ENCODE results near the gene SLC16A2. TPM values are rescaled to one million over a fixed set of nuclear protein-coding genes. Genes with fewer than 3 reads are reported as not detected.

SLC16A2 gene
- total RNA-seq, 2 donors from 2014 or later, result 2.9 to 7.3 TPM

GRCh38 chrX:74523870-74524735 lies 102.8 kb downstream of the SLC16A2 start:
- no peak overlapping the region for H3K27ac ChIP-seq
- WGBS, 2 donors, result 92 to 95% methylated on average over 7 of the region's 13 CpGs
- DNase-seq (no peak), ATAC-seq (no peak)
- H3K4me3 ChIP-seq, result no peak overlapping the region
- TF ChIP-seq POLR2A (IDR thresholded peaks at IDR 0.05), result no peak
- TF ChIP-seq, protein P1, sequence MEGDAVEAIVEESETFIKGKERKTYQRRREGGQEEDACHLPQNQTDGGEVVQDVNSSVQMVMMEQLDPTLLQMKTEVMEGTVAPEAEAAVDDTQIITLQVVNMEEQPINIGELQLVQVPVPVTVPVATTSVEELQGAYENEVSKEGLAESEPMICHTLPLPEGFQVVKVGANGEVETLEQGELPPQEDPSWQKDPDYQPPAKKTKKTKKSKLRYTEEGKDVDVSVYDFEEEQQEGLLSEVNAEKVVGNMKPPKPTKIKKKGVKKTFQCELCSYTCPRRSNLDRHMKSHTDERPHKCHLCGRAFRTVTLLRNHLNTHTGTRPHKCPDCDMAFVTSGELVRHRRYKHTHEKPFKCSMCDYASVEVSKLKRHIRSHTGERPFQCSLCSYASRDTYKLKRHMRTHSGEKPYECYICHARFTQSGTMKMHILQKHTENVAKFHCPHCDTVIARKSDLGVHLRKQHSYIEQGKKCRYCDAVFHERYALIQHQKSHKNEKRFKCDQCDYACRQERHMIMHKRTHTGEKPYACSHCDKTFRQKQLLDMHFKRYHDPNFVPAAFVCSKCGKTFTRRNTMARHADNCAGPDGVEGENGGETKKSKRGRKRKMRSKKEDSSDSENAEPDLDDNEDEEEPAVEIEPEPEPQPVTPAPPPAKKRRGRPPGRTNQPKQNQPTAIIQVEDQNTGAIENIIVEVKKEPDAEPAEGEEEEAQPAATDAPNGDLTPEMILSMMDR (IDR thresholded peaks at IDR 0.05), result no peak
- H3K27me3 ChIP-seq, result no peaks in the 10 kb centered on the region
- H3K9me3 ChIP-seq, result no peaks in the 10 kb centered on the region
- H3K36me3 ChIP-seq (replicated peaks in 1 of 2; ENCODE audit: insufficient read depth in 1 of 2, low read depth in 2 of 2), result no peaks in the 10 kb centered on the region
- intact Hi-C loops (cut with DNase I), result no loop called here
- no peaks in the 10 kb centered on the region for H3K4me1 ChIP-seq

- H3K9me3 ChIP-seq, result no peaks in the 10 kb centered on the region
- intact Hi-C loops (cut with DNase I), result no loop called here
Observed at GRCh38 chrX:74525116-74525515, 103.8 kb downstream of the SLC16A2 start.

DNA sequence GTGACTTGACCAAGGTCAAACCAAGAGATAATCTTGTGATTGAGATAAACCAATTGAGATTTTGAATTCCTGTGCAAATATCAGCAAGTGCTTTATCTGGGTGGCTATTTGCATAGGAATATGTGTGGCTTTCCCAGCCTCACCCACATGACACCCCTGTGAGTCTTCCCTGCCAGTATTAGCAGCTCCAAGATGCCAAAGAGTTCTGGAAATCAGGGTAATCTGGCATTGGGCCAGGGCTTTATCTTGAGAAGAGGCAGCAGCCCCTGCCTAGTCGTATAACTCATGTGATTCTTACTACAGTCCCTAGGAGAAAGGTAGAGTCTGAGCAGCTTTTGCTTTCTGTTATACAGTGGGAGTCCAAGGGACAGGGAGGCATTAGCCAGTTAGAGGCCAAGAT lies 105.5 kb downstream of the SLC16A2 start:
- TF ChIP-seq POLR2A (IDR thresholded peaks at IDR 0.05), result no peak
- TF ChIP-seq, protein P1 (IDR thresholded peaks at IDR 0.05), result no peak
- Histone ChIP-seq H3K27me3 (no peaks in the 10 kb centered on the region), H3K36me3 (replicated peaks in 1 of 2; ENCODE audit: insufficient read depth in 1 of 2, low read depth in 2 of 2) (no peaks in the 10 kb centered on the region), H3K9me3 (no peaks in the 10 kb centered on the region), H3K27ac (no peak overlapping the region), H3K4me3 (no peak overlapping the region), H3K4me1 (no peaks in the 10 kb centered on the region)
- ATAC-seq (no peak), DNase-seq (no peak)
- intact Hi-C loops (cut with DNase I), result no loop called here
- WGBS, 2 donors, result no CpG with 5 or more reads among the region's 1 CpG

More at GRCh38 chrX:74525116-74525515, 103.8 kb downstream of the SLC16A2 start:
- Histone ChIP-seq H3K36me3 (replicated peaks in 1 of 2; ENCODE audit: insufficient read depth in 1 of 2, low read depth in 2 of 2) (no peaks in the 10 kb centered on the region), H3K4me1 (no peaks in the 10 kb centered on the region), H3K27me3 (no peaks in the 10 kb centered on the region), H3K4me3 (no peak overlapping the region), H3K27ac (no peak overlapping the region)
- no peak for DNase-seq
- TF ChIP-seq POLR2A (IDR thresholded peaks at IDR 0.05), result no peak
- TF ChIP-seq, protein P1 (IDR thresholded peaks at IDR 0.05), result no peak
- ATAC-seq, result no peak

DNA sequence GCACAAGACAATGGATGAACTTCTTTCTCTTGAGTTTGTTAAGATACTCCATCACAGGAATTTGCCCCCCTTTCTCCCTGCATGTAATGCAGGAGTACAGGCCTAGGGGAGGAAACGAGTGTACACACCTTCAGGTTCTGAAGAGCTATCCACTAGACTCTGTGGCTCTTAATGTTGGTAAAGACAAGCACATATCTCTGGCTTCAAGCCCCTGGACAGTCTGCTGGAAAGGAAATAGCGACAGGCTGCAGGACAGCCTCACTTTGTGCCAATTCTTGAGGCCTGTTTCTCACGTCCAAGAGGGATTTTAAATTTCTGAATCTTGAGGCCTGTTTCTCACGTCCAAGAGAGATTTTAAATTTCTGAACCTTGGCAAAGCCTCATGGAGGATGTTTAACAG lies 106.1 kb downstream of the SLC16A2 start:
- Histone ChIP-seq H3K4me1 (no peaks in the 10 kb centered on the region), H3K36me3 (replicated peaks in 1 of 2; ENCODE audit: insufficient read depth in 1 of 2, low read depth in 2 of 2) (no peaks in the 10 kb centered on the region), H3K27ac (no peak overlapping the region), H3K4me3 (no peak overlapping the region), H3K9me3 (no peaks in the 10 kb centered on the region), H3K27me3 (no peaks in the 10 kb centered on the region)
- ATAC-seq (no peak), DNase-seq (no peak)
- TF ChIP-seq, protein P1 (IDR thresholded peaks at IDR 0.05), result no peak
- no peak for TF ChIP-seq POLR2A (IDR thresholded peaks at IDR 0.05)
- 61 to 73% methylated on average over 4 of the region's 4 CpGs for WGBS, 2 donors
- intact Hi-C loops (cut with DNase I), result no loop called here

DNA sequence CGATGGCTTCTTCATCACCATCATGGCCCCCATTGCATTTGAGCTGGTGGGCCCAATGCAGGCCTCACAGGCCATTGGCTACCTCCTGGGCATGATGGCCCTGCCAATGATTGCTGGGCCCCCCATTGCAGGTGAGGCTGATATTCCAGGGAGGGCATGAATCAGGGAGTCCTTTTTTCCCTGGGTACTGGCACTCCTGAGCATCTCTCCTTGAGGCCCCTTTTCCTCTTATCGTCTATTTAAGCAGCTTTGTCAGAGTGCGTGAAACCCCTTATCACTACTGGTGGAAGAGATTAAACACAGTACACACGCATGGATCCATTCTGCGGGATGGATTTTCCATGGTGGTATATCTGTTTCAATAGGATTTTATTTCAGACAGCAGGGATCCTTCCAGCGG lies 108.0 kb downstream of the SLC16A2 start:
- no peak for TF ChIP-seq POLR2A (IDR thresholded peaks at IDR 0.05)
- TF ChIP-seq, protein P1 (IDR thresholded peaks at IDR 0.05), result no peak
- Histone ChIP-seq H3K9me3 (no peaks in the 10 kb centered on the region), H3K4me3 (no peak overlapping the region), H3K27ac (no peak overlapping the region), H3K4me1 (no peaks in the 10 kb centered on the region), H3K36me3 (replicated peaks in 1 of 2; ENCODE audit: insufficient read depth in 1 of 2, low read depth in 2 of 2) (no peaks in the 10 kb centered on the region), H3K27me3 (no peaks in the 10 kb centered on the region)
- DNase-seq, result no peak
- intact Hi-C loops (cut with DNase I), result no loop called here
- 94% methylated on average over 5 to 6 of the region's 6 CpGs for WGBS, 2 donors
- no peak for ATAC-seq

All from body of pancreas (tissue), 4 donors.